Myocyte (in vitro differentiated cells): Measurements from ENCODE around the gene KLHL1. TPM values are rescaled to one million over a fixed set of nuclear protein-coding genes. Genes with fewer than 3 reads are reported as not detected.

Experiments used
- DNase-seq: peaks from one replicate; pipeline ENCODE4 v3.0.0-alpha.2; 2012; ENCODE audit warnings: low read depth
- total RNA-seq: library from RNA; depleted of rRNA; stranded (reverse); fragments of >200 nt; gene quantifications from 2 replicates; pipeline ENCODE4 v1.2.3, GENCODE V29; 2014

KLHL1 gene
- total RNA-seq, 1 donor from 2014 or later, result not detected

- no peak for DNase-seq
Observed at GRCh38 chr13:70014337-70014736, 93.9 kb downstream of the KLHL1 start.

DNA sequence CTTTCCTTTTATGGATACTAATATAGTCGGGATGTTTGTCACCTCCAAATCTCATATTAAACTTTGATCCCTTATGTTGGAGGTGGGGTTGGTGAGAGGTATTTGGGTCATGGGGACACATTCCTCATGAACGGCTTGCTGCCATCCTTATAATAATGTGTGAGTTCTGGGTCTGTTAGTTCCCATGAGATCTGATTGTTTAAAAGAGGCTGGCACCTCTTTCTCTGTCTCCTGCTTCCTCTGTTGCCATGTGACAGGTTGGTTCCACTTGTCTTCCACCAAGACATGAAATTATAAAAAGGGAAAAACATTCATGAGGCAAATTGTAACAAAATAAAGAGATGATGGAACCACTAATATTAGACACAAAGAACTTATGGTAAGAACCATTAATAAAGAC, 108.4 kb downstream of the KLHL1 start:
- DNase-seq, result no peak

DNA sequence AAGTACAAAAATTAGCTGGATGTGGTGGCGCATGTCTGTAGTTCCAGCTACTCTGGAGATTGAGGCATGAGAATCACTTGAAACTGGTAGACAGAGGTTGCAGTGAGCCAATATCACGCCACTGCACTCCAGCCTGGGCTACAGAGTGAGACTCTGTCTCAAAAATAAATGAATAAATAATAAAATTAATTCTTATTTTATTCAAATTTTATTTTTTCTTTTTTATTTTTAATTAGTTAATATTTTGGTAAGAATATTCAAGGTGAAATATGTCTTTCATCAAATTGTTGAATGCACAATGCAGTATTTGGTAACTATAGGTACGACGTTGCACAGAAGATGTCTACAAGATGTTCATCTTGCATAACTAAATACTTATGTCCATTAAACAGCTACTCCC, 111.2 kb downstream of the KLHL1 start:
- no peak for DNase-seq

GRCh38 chr13:69980799-69981198, 127.5 kb downstream of the KLHL1 start:
- DNase-seq, result no peak

DNA sequence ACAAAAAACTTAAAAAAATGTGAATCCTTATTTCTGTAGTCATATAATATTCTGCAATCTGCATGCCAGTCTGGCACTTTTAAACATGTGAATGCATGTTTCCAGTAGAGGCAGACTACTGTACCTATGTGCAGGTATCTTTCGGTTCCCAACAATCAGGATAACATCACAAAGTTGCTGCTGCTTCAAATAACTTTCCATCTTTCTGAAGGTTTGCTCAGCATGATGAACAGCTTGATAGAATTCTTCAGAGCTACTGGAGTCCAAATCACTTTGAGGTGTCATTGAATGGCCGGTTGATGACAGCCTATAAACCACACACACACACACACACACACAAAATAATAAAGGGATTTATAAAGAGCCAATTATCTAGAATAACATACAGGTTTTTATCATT, 132.8 kb downstream of the KLHL1 start:
- DNase-seq, result no peak

- DNase-seq, result no peak
Observed at GRCh38 chr13:69970520-69970919, 137.7 kb downstream of the KLHL1 start.

- DNase-seq, result no peak
Observed at GRCh38 chr13:69959046-69959445, 149.2 kb downstream of the KLHL1 start.

DNA sequence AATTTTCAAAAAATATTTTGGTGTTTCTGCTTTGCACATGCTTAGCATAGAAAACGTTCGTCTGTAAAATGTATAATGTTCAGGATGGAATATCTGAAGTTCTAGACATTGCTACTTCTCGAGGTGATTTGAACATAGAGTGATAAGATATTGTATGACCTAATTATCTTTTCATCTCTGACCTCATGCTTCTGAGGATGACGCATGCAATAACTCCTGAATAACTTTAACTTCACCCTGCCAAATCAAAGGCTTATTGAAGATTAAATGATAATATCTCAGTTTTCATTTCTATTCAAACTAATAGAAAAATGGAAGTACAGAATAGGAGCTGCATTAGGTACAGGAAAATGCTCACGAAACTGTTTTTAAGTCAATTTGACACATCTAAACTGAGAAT, 151.4 kb downstream of the KLHL1 start:
- DNase-seq, result no peak

GRCh38 chr13:69956349-69956748, 151.9 kb downstream of the KLHL1 start:
- DNase-seq, result no peak

DNA sequence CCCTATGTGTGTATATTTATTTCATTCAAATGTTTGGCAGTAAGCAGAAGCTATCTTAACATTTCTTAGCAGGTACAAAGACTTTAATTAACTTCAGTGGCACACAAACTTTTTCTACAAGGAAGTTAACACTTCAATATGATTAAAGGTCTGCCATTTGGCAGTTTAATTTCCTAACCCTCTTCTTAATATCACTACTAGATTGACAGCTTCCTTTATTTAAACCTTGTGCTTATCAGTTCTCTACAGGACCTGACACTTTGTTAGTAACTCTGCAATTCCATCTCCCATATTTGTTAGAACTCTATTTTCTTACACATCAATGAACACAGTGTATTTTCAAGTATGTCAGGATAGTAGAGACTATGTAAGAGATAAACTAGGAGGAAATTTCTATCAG, 153.0 kb downstream of the KLHL1 start:
- DNase-seq, result no peak

- no peak for DNase-seq
Observed at GRCh38 chr13:69951412-69951811, 156.8 kb downstream of the KLHL1 start.

GRCh38 chr13:69950160-69950559, 158.1 kb downstream of the KLHL1 start:
- no peak for DNase-seq

DNA sequence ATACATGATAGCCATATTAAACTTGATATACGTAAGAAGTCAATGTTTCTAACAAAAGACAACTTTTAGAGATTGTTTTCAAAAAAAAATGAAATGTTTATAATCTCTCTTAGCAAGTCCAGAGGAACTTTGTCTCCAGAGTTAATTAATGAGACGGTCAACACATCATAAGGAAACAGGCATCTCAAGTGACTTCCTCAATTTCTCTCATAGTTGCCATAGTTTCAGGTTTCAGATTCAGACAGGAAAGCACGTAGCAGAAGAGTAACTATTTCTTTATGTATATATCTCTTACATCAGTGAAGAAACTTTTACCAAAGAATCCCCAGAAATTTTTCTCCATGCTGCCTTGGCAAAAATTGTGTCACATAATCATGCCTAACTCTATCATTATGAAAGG, 160.2 kb downstream of the KLHL1 start:
- DNase-seq, result no peak

DNA sequence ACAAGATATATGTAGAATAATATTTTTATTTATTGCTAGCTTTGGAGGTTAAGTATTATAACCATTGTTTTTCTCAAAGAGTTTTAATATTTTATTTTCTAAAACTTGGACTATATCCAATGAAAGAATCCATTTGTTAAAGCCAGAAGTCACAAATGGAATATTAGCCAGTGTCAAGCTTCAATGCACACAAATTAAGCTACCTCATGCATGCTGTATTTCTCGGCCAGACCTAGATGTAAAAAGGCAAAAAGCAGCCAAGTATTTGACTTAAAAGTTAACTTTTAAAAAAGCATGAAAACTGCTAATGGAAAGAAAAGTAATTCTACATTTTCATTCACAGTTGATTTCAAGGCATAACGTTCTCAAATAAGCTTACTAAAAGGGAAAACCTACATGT, 160.7 kb downstream of the KLHL1 start:
- no peak for DNase-seq

- DNase-seq, result no peak
Observed at GRCh38 chr13:69946511-69946910, 161.7 kb downstream of the KLHL1 start.

DNA sequence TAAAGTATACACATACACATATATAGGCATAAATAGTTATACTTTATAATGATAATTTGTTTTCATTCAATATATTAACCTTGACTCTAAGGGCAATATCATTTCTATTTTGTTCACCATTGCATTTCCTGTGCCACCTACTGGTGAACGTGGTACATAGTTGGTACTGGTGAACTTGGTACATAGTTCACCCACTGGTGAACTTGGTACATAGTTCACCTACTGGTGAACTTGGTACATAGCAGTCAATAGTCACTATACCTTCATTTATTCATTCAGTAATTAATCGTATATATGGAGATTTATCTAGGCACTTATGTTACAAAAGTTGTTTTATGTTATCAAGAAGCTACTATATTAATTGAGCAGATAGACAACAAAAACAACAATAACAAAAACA, 173.2 kb downstream of the KLHL1 start:
- no peak for DNase-seq

DNA sequence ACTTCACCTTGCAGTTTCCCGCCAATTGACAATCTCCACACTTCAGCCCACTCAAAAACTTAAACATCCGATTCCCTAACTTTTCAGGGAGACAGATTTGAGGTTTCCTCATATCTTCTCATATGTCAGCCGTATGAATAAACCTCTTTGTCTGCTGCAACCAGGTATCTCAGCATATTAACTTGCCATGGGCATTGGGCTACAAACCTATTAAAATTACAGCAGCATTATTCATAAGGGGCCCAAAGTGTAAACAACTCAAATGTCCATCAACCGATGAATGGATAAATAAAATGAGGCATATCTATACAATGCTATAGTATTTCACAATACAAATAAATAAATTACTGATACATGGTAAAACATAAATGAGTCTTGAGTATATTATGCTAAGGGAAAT, 180.0 kb downstream of the KLHL1 start:
- no peak for DNase-seq

DNA sequence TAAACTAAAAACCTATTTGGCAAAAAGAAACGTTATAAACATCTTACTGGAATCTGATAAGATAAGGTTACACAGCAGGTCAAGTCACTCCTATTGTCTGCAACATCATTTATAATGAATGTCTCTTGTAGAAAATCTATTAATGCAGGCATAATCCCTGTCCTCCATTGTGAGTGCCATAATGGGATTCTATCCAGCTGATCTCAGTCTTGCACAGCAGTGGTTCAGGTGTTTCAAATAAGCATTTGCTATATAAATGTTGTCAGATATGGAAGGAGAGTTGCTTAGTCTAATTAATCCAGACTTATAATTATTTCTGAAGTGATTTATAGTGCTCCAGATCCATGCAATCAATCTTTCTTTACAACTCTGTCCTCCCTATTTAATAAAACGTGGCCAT, 187.1 kb downstream of the KLHL1 start:
- no peak for DNase-seq

- no peak for DNase-seq
Observed at GRCh38 chr13:69912630-69913029, 195.6 kb downstream of the KLHL1 start.

DNA sequence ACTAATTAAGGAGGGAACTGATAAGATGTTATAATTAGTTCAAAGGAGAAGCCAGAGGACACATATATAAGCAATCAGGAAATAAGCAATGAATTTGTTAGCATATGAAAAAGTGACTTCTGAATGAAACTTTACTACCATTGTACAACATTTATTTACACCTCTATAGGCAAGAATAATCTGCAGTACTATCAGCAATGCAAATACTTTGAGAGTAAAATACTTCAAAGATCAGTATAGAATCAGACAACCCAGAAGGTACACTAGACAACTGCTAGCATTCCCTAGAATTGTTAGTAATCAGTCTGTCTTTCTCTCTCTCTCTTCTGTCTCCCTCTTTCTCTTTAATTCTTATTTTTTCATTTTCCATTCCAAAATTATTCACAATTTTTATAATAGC, 197.5 kb downstream of the KLHL1 start:
- no peak for DNase-seq

GRCh38 chr13:69904784-69905183, 203.5 kb downstream of the KLHL1 start:
- DNase-seq, result no peak

DNA sequence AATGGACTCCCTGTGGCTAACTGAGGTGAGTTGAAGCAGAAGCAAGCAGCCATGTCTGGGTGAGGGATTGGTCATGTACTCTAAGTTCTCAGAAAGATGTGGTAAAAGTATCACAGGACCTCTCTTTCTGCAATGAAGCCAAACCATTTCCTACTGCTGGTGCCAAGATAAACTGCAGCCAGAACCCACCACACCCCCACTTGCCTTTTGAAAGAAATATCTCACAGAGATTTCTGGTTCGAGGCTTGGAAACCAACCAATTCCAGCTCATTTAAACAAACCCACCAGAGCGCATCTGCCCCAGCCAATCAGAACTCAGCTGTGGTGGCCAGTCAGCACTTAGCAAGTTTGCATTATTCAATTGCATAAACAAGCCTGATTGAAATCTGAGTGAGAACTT, 205.2 kb downstream of the KLHL1 start:
- no peak for DNase-seq

DNA sequence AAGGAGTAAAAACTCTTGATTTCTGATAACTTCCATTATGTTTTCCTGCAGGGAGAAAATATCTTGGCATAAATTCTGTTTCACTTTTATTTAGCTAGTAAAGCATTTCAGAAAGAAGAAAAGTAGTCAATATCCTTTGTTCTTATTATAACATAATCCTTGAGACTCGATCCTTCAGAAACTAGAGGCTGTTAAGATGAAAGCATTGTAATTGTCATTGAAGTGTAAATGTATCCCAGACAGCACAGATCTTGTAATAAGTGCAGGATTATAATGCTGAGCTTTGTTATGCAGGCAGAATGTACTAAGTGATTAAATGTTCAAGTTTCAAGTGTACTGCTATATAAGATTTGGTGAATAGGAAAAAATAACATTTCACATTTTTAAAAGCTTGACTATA, 225.8 kb downstream of the KLHL1 start:
- DNase-seq, result no peak

GRCh38 chr13:69879936-69880335, 228.3 kb downstream of the KLHL1 start:
- DNase-seq, result no peak
